Common myeloid progenitor, CD34-positive (primary cell): ENCODE results near the gene AGFG1.

Source experiments
- CTCF ChIA-PET: fragments of 350-600 bp; sonication (Branson Sonifier 250); formaldehyde crosslinking; loops from one replicate; lab custom pipeline; 2021; ENCODE audit warnings: antibody characterized with exemption; lab: Charles Lee
- POLR2A ChIA-PET: fragments of 350-600 bp; sonication (Branson Sonifier 250); formaldehyde crosslinking; loops from one replicate; lab custom pipeline; 2021; ENCODE audit warnings: antibody characterized with exemption; lab: Charles Lee
- DNase-seq, 3 donors: peaks; one replicate each; pipeline versions ENCODE4 v3.0.0 to v3.0.0-alpha.2; 2013
- H3K27ac ChIP-seq, 2 experiments: 1 replicate in 1 of 2; 2 replicates in 1 of 2; pipeline ENCODE4 v1.7.0; 2013; ENCODE audit warnings: inconsistent platforms in 2 of 2, low read length in 2 of 2, mild to moderate bottlenecking in 2 of 2, low read depth in 1 of 2, moderate library complexity in 1 of 2; ENCODE audit not compliant: severe bottlenecking in 2 of 2, insufficient read depth in 1 of 2, poor library complexity in 1 of 2
- H3K27me3 ChIP-seq, 5 experiments: replicated peaks in 2 of 5; 1 replicate in 3 of 5; 2 replicates in 2 of 5; pipeline versions ENCODE4 v1.6.1 to v1.7.0; 2013; ENCODE audit warnings: low read length in 4 of 5, mild to moderate bottlenecking in 2 of 5, moderate library complexity in 2 of 5, inconsistent platforms in 1 of 5; ENCODE audit not compliant: insufficient read depth in 5 of 5, control insufficient read depth in 4 of 5
- H3K36me3 ChIP-seq, 4 experiments: 1 replicate in 2 of 4; 2 replicates in 2 of 4; pipeline versions ENCODE4 v1.6.1 to v1.7.0; 2013; ENCODE audit warnings: low read length in 3 of 4, control low read depth in 1 of 4, mild to moderate bottlenecking in 1 of 4; ENCODE audit not compliant: control insufficient read depth in 4 of 4, insufficient read depth in 4 of 4
- H3K4me1 ChIP-seq, 4 experiments: 1 replicate in 3 of 4; 2 replicates in 1 of 4; pipeline versions ENCODE4 v1.6.1 to v1.7.1; 2013; ENCODE audit warnings: low read length in 3 of 4, mild to moderate bottlenecking in 3 of 4, control low read depth in 1 of 4, inconsistent platforms in 1 of 4, moderate library complexity in 1 of 4; ENCODE audit not compliant: control insufficient read depth in 4 of 4, insufficient read depth in 4 of 4; ENCODE audit errors: control extremely low read depth in 1 of 4
- H3K4me3 ChIP-seq, 7 experiments: 1 replicate in 4 of 7; 2 replicates in 3 of 7; pipeline versions ENCODE4 v1.5.1 to v1.7.0; 2013; ENCODE audit warnings: mild to moderate bottlenecking in 7 of 7, low read length in 6 of 7, moderate library complexity in 6 of 7, inconsistent platforms in 2 of 7, low read depth in 2 of 7, control low read depth in 1 of 7; ENCODE audit not compliant: insufficient read depth in 4 of 7, control insufficient read depth in 1 of 7; ENCODE audit errors: extremely low read depth in 1 of 7
- H3K9me3 ChIP-seq, 5 experiments: 1 replicate in 4 of 5; 2 replicates in 1 of 5; pipeline versions ENCODE4 v1.6.1 to v1.7.1; 2013; ENCODE audit warnings: low read length in 4 of 5, mild to moderate bottlenecking in 2 of 5, inconsistent platforms in 1 of 5, low read depth in 1 of 5, moderate library complexity in 1 of 5; ENCODE audit not compliant: control insufficient read depth in 4 of 5, insufficient read depth in 2 of 5; ENCODE audit errors: control extremely low read depth in 1 of 5
- WGBS: methylation state at CpG from one replicate; pipeline ENCODE4 v1.1.5; 2013; ENCODE audit not compliant: insufficient coverage; 5-methylcytosine and 5-hydroxymethylcytosine counted together

Gene AGFG1

DNA sequence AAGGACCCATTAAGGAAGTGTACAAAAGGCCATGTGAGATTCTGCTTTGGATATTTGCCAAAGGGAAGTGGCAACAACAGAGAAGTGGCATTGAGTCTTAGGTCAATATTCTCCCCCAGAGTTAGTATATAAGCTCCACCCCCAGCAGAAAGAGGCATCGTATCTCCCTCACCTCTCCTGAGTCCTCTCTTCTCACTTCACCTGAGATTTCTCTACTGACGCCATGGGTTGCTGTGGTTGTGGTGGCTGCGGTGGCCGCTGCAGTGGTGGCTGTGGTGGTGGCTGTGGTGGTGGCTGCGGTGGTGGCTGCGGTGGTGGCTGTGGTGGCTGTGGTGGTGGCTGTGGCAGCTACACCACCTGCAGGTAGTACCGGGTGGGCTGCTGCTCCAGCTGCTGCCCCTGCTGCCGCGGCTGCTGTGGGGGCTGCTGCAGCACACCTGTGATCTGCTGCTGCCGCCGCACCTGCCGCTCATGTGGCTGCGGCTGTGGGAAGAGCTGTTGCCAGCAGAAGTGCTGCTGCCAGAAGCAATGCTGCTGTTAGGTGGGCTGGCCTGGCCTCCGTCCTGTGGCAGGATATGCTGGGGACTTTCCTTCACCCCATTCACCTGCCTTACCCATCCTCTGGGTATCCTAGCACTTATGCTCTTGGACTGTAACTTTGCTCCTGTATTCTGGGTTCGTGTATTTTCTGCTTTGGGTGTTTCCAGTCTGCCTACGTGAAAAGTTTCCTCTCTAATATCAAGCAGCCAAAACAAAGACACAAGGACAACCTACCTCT is 136.8 kb downstream of the AGFG1 start:
- peaks cover 0 to 7% (median 6%) of the 10 kb centered on the region in 4 experiments for H3K4me1 ChIP-seq
- POLR2A ChIA-PET = no interaction called here
- H3K9me3 ChIP-seq = no peaks in the 10 kb centered on the region
- no peaks in the 10 kb centered on the region for H3K36me3 ChIP-seq
- 22% methylated on average over 11 of the region's 16 CpGs for WGBS
- CTCF ChIA-PET = interaction anchor here (0.5 to 0.9 kb wide), 2 partner anchors 12 to 257 kb away, joined by 3 to 4 read pairs; no protein-coding TSS in a partner anchor
- H3K4me3 ChIP-seq = no peak overlapping the region
- DNase-seq = peak; percentile 73 to 93 (median 93)
- H3K27ac ChIP-seq = no peak overlapping the region
- H3K27me3 ChIP-seq = peaks cover 0 to 32% (median 12%) of the 10 kb centered on the region in 5 experiments

DNA sequence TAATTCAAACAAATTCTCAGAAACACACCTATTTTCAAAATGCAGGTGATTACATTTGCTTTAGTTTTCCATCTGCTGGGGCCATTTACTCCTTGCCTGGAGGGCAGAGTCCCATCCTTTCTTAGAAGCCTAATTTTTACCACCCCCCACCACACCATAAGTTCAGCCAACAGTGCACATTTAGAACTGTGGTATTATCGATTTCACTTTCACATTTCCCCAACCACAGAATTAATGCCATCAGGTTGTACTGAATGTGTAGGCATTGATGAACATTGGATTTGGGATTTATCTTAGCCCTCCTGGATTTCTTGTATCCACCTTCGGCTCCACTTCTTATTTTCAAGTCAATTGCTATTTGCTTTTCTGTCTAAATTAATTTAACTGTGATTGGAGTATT is 138.2 kb downstream of the AGFG1 start:
- no peak overlapping the region for H3K27ac ChIP-seq
- H3K4me1 ChIP-seq = peaks cover 0 to 7% (median 6%) of the 10 kb centered on the region in 4 experiments
- ChIA-PET POLR2A (no interaction called here), CTCF (no interaction called here)
- DNase-seq = peak in 2 of 3 donors; percentile 7 to 12
- no peaks in the 10 kb centered on the region for H3K9me3 ChIP-seq
- no peak overlapping the region for H3K4me3 ChIP-seq
- no CpG with 5 or more reads among the region's 2 CpGs for WGBS
- peaks cover 0 to 35% (median 12%) of the 10 kb centered on the region in 5 experiments for H3K27me3 ChIP-seq
- H3K36me3 ChIP-seq = no peaks in the 10 kb centered on the region
